CD4-positive, alpha-beta T cell treated with Interleukin-12 subunit alpha and Interleukin-12 subunit beta, for 1 hour (primary cell): ENCODE data around the gene RAMACL.

Source experiments
- DNase-seq: peaks from one replicate; pipeline ENCODE4 v3.0.0-alpha.2; 2020

RAMACL gene

GRCh38 chr6:166572370-166573261 lies 13.9 kb downstream of the RAMACL start:
- no peak for DNase-seq

DNA sequence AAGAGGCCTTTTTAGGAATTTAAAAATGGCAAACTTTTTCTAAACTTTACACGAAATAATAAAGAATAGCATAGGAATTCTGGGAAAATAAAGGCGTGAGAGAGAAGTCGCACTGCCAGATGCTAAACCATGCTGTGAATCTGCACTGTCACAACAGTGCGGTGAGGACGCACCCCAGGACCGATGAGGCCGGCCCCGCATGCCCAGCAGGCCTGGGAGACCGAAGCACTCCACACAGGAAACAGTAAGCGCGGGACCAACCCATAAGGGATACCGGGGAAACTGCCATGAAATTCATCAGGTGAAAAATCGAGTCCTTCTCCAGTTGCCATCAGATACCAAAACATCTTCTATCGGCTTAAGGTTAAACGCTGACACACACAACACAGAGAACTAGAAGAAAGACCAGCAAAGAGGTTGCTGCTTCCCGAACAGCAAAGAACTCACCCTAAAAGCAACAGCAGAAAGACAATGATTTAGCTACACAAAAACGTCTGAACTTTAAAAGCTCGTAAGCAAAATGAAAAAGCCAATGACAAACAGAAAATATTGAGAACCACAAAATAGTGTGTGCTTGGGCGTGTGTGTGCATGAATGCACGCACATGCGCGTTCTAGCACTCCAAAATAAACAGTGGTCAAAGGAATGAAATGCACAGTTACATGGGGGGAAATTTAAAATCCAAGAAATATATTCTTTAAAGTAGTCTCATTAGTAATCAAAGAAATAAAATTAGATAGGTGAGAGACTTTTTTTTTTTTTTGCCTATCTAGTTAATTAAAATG lies 15.4 kb downstream of the RAMACL start:
- no peak for DNase-seq

DNA sequence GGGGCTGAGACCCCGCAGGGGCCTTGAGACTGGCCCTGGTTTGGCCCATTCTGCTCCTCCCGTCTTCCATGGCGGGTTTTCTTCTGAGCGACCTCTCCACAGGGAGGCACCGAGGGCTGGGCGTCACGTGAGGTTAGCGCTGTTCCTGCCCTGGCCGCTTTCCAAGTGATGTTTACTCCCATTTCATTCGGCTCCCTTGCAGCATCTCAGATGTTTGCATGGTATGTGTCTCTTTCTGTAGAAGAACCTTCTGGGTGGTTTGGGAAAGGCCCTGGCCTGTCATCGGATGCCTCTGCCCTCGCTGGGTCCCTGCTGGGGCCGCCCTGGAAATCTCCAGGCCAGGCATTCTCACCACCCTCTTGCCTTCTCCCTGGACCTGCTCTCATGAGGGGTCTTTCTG lies 17.3 kb downstream of the RAMACL start:
- no peak for DNase-seq

- DNase-seq = no peak
Observed at GRCh38 chr6:166567813-166568212, 18.7 kb downstream of the RAMACL start.

DNA sequence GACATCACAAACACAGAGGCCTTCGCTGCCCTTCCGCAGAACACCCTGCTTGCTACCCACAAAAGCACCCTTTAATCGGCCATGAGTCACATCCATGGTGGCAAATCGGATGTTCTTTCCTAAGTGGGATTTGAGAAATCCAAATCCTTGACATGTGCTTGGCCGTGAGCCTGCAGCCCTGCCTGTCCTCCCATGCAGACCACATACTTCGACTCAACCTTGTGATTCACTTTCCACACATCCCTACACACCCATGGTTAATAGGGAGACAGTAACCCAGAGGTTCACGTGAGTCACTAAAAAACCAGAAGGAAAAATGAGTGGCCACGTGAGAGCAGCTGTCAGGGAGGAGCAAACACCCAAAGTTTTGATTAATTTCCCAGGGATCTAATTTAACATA lies 19.4 kb downstream of the RAMACL start:
- no peak for DNase-seq

GRCh38 chr6:166566026-166567011 lies 20.2 kb downstream of the RAMACL start:
- no peak for DNase-seq

DNA sequence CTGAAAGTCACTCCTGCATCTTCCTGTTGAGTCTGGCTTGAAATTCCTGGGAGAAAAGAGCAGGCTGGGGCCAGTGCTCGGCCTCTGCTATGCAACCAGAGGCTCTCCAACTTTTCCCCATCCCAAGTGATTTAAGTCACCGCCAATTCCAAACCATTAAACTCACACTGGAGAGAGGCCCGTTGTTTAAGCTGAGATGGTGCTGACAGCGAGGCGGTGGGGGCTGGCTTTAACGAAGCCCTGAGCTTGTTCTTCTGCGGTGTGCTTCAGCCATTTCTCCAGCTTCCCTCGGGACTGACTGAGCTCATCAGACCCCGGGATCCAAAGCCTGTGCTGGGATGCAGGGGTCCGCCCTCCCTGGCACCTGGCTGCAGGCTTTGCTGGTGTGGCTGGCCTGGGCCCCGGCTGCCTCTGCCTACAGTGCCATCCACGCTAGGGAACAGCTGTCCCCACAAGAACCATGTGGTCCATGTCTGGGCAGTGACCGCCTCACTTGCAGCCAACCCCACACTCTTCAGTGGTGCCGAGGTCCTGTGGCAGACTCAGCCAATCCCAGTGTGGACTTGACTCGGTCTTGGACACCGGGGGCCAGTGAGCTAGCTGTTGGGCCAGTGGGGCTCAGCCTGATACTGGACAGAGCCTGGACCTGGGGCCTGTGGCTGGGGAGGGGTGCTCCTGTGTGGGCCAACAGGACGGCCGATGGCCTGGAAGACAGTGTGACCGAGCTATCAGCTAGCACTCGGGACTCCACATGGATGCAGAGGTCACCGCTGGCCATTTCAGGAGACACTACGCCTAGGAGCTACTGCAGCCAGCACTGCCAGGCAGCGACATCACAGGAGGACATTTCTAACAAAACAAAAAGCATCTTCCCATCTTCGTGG lies 21.2 kb downstream of the RAMACL start:
- DNase-seq = no peak

DNA sequence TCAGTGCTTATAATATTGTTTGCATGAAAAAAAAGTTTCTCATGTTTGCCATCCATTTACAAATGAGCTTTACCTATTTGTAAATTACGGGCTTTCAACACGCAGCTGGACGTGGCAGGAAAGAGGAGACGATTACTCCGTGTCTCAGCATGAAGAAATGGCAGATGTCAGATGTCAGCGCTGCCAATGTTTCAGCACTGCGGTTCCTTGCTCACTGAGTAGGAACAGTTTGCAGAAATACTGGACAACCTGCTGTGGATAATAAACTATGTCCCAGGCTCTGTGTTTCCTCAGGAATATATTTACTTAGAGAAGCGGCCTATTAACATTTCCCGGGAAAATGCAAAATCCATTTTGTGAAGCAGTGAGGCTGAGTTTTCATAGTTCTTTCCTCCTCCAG lies 22.7 kb downstream of the RAMACL start:
- DNase-seq = no peak

- DNase-seq = no peak
Observed at GRCh38 chr6:166563200-166563599, 23.3 kb downstream of the RAMACL start.

DNA sequence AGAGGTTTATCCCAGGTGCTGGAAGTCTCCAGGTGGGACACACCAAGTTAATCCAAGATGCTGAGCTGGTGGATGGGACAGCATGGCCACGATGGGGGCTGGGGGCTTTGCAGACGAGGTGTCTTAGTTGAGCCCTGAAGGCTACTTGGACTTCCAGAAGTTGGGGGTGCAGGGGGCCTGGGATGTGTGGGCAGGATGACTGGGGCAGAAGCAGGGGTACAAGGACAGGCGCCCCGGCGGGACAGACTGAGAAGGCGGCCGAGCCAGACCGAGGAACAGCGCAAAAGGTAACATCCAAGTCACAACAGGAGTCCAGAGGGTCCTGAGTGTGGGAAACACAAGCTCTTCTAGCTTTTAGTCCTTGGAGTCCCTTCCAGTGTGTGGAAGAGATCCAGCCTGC lies 23.8 kb downstream of the RAMACL start:
- DNase-seq = no peak

DNA sequence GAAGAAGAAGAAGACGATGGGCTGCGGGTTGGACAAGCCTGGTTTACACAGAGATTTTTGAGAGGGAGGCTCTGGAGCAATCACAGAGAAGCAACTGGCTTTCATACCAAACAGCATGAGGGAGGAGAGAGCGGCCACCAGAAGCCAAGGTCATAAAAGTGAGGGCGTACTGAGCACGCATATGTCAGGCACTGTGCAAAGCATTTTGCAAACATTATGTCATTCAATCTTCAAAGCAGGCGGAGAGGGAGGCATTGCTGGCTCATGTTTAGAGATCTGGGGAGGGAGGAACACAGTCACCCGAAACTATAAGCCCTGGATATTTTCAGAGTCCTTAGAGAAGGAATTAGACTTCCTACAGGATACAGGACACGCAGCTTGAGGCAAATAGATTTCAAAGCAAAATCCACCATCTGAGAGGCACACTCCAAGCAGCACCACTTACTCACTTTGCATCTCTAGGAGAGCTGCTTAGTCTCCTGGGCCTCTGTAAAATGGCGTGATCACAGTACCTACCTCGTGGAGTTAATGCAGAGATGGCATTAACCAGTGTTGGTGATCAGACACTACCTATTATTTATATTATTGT lies 24.6 kb downstream of the RAMACL start:
- no peak for DNase-seq

DNA sequence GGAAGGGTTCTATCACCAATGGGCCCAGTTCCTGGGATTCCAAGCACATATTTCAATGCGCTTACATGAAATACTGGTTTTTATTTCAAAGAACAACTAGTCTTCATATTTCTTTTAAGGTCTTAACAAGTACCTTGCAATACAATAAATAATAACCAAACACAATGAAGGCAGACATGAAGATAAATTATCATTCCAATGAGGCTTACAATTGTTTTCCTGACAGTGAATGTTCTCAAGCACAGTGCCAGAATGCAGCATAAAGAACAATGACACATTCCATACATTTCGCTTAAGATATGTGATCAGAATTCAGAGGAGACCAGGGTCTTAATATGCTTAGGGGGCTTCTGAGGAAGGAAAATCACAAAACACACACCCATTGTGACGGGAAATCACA lies 26.3 kb downstream of the RAMACL start:
- no peak for DNase-seq

GRCh38 chr6:166559662-166560061 lies 26.8 kb downstream of the RAMACL start:
- DNase-seq = no peak

DNA sequence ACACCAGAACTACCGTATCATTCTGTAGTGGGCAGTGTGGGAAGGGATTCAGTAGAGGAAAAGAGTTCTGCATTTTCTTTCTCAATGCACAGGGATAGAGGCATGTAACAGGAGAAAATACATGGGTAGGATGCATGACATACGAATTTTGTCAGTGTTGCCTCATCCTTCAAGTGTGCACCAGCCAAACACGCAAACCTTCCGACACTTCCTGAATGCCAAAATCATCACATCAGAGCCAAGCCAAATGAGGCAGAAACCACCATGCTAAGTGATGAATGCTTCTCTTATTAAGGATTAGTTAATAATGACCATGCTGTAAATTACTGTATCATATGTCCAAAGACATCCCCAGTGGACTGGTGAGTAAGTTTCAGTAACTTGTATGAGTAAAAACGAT lies 27.3 kb downstream of the RAMACL start:
- no peak for DNase-seq

GRCh38 chr6:166558156-166559005 lies 28.1 kb downstream of the RAMACL start:
- DNase-seq = no peak

DNA sequence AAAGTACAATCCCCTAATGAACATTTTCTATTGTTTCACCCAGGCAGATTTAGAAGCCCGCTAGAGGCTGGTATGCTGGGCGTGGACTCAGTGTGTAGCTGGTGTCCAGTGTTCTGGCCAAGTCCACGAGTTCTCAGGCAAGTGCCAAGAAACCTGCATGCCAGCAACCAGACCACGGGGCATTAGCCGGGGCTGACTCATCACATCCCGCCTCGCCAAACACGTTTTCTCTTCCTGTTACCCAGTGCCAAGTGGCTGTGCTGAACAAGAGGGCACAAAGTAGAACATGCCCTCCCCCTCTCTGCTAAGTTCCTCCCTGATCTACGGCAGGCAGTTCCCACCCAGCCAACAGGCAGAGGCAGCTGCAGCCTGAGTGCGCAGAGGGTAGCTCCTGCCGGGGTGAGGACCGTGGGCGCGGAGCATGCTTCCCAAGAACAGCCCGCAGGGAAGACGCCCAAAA lies 29.6 kb downstream of the RAMACL start:
- DNase-seq = no peak

GRCh38 chr6:166556336-166556735 lies 30.1 kb downstream of the RAMACL start:
- DNase-seq = no peak

DNA sequence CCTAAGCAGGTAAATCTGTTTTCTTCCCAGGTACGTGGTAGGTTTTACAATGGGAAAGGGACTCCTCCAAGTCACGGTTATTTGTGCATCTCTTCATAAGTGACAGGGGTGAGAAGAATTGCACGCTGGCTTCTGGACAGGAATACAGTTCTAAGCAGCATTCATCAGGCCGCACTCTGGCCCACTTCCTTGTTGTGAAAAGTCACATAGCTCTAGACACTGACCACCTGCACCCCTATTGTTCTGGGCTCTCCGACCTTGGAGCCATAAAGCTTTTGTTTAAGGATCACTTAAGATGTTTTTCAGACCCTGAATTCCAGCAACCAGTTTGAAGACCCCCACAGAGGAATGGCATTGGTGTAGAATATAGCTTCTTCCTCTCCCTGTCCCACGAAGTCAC lies 31.4 kb downstream of the RAMACL start:
- DNase-seq = no peak

DNA sequence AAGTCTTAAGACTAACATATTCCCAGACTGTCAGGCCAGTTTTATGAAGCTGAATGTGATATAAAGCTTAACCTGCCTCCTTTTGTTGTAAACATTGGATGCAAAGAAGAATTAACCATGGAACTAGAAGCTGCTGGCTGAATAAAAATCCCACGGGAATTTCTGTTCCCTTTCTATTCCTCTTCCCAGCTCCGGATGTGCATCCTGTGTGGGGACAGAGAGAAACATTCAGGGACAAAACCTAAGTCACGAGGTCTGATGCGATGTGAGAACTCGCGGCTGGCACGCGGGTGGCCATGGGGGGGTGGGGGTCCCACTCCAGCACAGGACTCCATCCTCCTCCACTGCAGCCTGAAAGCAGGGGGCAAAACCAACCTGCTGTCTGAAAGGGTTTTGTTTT lies 32.2 kb downstream of the RAMACL start:
- DNase-seq = no peak

GRCh38 chr6:166553563-166554271 lies 32.8 kb downstream of the RAMACL start:
- no peak for DNase-seq
